ENCODE results near the gene GPRC6A.
"Not testable (repeated sequence)": the region's sequence is repeated elsewhere in the genome, so short reads cannot be mapped to it uniquely, and the experiment has no call there.

GPRC6A gene

DNA sequence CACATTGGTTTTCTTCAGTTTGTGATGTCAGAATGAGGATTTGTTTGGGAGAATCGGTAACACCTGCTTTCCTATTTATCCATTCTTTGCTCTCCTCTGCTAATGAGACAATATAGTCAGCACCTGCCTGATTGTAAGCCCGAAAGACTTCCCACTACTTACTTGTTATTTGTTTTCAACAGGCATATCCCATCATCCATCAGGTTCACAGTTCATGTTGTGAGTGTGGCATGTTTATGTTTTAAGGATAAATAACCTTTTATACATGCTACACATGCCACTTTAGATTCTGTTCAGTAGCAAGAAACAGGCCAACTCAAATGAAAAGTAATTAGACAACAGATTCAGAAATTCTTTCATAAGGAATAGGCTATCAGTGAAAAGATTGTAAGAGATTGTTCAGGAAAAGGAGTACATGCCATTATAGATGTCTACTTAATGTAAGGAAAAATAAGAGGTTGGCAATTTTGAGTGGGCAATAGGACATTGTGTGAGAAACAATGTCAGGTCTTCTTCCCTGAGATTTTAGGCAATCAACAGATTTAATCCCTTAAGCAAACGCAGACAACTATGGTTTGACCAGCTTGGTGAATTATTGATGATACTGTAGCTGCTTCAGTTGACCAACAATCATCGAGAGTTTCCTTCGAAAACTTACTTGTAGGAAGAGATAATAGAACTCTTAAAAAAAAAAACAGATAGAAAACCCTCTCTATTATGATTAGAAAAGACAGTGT, 7.9 kb upstream of the GPRC6A start:
- no peak overlapping the region for H3K4me3 ChIP-seq (ENCODE audit: low read depth, low read length)
- DNase-seq (ENCODE audit: low read depth), result no peak
- TF ChIP-seq, protein P1, sequence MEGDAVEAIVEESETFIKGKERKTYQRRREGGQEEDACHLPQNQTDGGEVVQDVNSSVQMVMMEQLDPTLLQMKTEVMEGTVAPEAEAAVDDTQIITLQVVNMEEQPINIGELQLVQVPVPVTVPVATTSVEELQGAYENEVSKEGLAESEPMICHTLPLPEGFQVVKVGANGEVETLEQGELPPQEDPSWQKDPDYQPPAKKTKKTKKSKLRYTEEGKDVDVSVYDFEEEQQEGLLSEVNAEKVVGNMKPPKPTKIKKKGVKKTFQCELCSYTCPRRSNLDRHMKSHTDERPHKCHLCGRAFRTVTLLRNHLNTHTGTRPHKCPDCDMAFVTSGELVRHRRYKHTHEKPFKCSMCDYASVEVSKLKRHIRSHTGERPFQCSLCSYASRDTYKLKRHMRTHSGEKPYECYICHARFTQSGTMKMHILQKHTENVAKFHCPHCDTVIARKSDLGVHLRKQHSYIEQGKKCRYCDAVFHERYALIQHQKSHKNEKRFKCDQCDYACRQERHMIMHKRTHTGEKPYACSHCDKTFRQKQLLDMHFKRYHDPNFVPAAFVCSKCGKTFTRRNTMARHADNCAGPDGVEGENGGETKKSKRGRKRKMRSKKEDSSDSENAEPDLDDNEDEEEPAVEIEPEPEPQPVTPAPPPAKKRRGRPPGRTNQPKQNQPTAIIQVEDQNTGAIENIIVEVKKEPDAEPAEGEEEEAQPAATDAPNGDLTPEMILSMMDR (IDR thresholded peaks at IDR 0.05; ENCODE audit: low read depth, low read length, missing control alignments), result no peak
- in situ Hi-C loops (cut with HindIII; ENCODE audit: low sequenced_read_pairs), result no loop called here

DNA sequence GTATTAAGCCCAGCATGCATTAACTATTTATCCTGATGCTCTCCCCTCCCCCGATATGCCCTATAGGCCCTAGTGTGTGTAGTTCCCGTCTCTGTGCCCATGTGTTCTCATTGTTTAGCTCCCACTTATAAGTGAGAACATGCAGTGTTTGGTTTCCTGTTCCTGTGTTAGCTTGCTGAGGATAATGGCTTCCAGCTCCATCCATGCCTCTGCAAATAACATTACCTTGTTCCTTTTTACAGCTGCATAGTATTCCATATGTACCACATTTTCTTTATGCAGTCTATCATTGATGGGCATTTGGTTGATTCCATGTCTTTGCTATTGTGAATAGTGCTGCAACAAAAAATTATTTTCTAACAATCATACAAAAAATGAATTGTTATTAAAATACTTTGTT, 5.6 kb upstream of the GPRC6A start:
- in situ Hi-C loops (cut with HindIII; ENCODE audit: low sequenced_read_pairs); DNase-seq (ENCODE audit: low read depth): not testable (repeated sequence)

GRCh38 chr6:116827561-116828240, 1.2 kb downstream of the GPRC6A start:
- TF ChIP-seq, protein P1 (IDR thresholded peaks at IDR 0.05; ENCODE audit: low read depth, low read length, missing control alignments), result no peak
- DNase-seq (ENCODE audit: low read depth), result no peak
- in situ Hi-C loops (cut with HindIII; ENCODE audit: low sequenced_read_pairs), result no loop called here
- H3K4me3 ChIP-seq (ENCODE audit: low read depth, low read length), result no peak overlapping the region

More for the DNA sequence above, 5.6 kb upstream of the GPRC6A start:
- not testable (repeated sequence) for H3K4me3 ChIP-seq (ENCODE audit: low read depth, low read length)

GRCh38 chr6:116816336-116816735, 12.5 kb downstream of the GPRC6A start:
- DNase-seq (ENCODE audit: low read depth); H3K4me3 ChIP-seq (ENCODE audit: low read depth, low read length); in situ Hi-C loops (cut with HindIII; ENCODE audit: low sequenced_read_pairs): not testable (repeated sequence)

DNA sequence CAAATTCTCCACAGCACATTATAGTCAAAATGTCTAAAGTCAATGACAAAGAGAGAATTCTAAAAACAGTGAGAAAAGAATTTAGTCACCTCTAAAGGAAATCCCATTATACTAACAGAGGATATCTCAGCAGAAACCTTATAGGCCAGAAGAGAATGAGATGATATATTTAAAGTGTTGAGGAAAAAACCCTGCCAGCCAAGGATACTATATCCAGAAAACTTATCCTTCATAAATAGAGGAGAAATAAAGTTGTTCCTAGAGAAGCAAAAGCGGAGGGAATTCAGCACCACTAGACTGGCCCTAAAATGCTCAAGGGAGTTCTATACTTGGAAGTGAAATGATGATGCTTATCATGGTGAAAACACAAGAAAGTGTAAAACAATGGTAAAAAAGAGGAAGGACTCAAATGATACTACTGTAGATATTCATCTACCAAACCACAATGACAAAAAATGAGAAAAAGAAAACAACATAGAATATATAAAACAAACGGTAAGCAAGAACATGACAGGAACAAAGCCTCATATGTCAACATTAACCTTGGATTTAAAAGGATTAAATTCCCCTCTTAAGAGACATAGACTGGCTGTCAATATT, 16.7 kb downstream of the GPRC6A start:
- in situ Hi-C loops (cut with HindIII; ENCODE audit: low sequenced_read_pairs), result no loop called here

DNA sequence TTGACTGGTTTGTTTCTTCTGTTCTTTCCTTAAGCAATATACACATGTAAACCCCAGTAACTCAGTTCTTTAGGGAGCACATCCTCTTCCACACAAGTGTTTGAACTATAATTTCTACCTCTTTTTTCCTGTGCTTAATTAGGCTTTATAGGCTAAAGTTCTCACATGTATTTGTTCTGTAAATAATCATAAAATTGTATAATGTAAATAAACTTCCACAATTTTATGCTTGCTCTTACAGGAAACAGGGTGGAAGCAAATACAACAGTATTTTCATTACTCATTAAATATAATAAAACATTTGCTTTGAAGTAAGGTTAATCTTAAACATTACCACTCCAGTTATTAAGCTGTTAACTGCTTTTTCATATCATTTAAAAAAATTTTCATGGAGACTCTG, 26.9 kb downstream of the GPRC6A start:
- no peak overlapping the region for H3K4me3 ChIP-seq (ENCODE audit: low read depth, low read length)
- TF ChIP-seq, protein P1 (IDR thresholded peaks at IDR 0.05; ENCODE audit: low read depth, low read length, missing control alignments), result no peak
- DNase-seq (ENCODE audit: low read depth), result no peak
- in situ Hi-C loops (cut with HindIII; ENCODE audit: low sequenced_read_pairs), result no loop called here

More for the DNA sequence above, 16.7 kb downstream of the GPRC6A start:
- H3K4me3 ChIP-seq (ENCODE audit: low read depth, low read length), result no peak overlapping the region
- DNase-seq (ENCODE audit: low read depth), result no peak
- TF ChIP-seq, protein P1 (IDR thresholded peaks at IDR 0.05; ENCODE audit: low read depth, low read length, missing control alignments), result no peak

GRCh38 chr6:116799945-116800344, 28.9 kb downstream of the GPRC6A start:
- no peak overlapping the region for H3K4me3 ChIP-seq (ENCODE audit: low read depth, low read length)
- DNase-seq (ENCODE audit: low read depth), result no peak
- in situ Hi-C loops (cut with HindIII; ENCODE audit: low sequenced_read_pairs), result no loop called here
- TF ChIP-seq, protein P1 (IDR thresholded peaks at IDR 0.05; ENCODE audit: low read depth, low read length, missing control alignments), result no peak

All from astrocyte of the cerebellum (primary cell).